Measurements from ENCODE around the gene GRIA2.

DNA sequence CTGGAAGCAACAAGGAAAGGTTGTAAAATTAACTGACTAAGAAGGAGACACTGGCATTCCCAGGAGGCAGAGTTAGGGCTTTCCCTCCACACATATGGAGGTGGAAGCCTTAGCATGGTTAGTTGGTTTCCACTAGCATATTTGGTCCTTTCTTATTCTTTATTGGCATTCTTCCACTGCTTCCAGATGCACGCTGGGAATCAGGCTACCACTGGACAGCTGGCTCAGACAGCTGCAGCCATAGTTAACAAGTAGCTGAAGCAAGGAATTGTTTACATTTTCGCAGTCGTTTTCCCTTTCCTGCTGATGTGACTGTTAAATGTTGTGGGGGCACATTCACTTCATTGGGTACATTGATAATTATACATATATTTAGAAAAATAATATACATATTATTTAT, 169.2 kb downstream of the GRIA2 start:
- TF ChIP-seq MAX (IDR thresholded peaks at IDR 0.05; ENCODE audit: low read depth) = no peak
- TF ChIP-seq CTCF (IDR thresholded peaks at IDR 0.05) = no peak
- TF ChIP-seq SIN3A (IDR thresholded peaks at IDR 0.05; ENCODE audit: borderline replicate concordance, low read depth, low read length) = no peak
- no peak for TF ChIP-seq EZH2phosphoT487 (IDR thresholded peaks at IDR 0.05; ENCODE audit: borderline replicate concordance, low read depth)
